NT2/D1 (cell line): ENCODE measurements around the gene BMP8B.
"Not testable (repeated sequence)": the region's sequence is repeated elsewhere in the genome, so short reads cannot be mapped to it uniquely, and the experiment has no call there.

Experiments
- SUZ12 ChIP-seq: IDR thresholded peaks from 2 replicates; pipeline ENCODE4 v1.6.1; 2011; ENCODE audit not compliant: insufficient read length, insufficient read depth; ENCODE audit errors: extremely low read depth
- YY1 ChIP-seq: IDR thresholded peaks from 2 replicates; pipeline ENCODE4 v1.6.1; 2011; ENCODE audit not compliant: insufficient read length, insufficient read depth
- ZNF274 ChIP-seq: IDR thresholded peaks from 2 replicates; pipeline ENCODE4 v1.6.1; 2011; ENCODE audit warnings: mild to moderate bottlenecking, low read depth, low read length

DNA sequence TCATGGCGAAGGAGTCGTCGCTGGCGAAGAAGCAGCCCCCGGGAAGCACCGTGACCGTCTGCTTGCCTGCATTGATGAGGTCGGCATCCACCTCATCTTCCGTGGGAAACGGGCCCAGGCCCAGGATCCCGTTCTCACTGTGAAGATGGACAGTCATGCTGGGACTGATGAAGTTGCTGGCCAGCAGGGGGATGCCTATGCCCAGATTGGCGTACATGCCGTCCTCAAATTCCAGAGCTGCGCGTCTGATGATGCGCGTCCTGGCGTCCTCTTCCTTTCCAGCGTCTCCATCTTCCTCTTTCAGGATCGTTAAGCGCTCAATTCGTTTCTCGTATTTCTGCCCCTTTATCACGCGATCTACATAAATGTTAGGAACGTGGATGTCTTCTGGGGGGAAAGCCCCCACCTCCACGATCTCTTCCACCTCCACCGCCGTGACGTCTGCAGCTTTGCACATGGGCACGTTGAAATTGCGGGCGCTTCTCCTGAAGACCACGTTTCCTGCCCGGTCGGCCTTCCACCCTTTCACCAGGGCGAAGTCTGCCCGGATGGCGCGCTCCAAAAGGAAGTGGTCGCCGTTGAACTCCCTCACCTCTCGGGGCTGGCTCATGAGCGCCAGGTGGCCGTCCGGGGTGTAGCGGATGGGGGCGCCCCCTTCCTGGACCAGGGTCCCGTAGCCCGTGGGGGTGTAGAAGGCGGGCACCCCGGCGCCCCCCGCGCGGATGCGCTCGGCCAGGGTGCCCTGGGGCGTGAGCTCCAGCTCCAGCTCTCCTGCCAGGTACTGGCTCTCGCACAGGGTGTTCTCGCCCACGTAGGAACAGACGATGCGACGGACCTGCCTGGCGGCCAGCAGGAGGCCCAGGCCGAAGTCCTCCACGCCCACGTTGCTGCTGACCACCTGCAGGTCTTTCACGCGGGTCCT, 18.3 kb downstream of the BMP8B start:
- TF ChIP-seq ZNF274, YY1, SUZ12: not testable (repeated sequence)
